IMR-90 (cell line): ENCODE measurements around the gene ZMIZ1. TPM values are rescaled to one million over a fixed set of nuclear protein-coding genes. Genes with fewer than 3 reads are reported as not detected.

Experiments
- ATAC-seq: fragments of 200-7000 bp; cut with Tn5 transposase; 2 replicates; pipeline ENCODE4 v1.9.1; 2020; ENCODE audit warnings: low read depth, mild to moderate bottlenecking, moderate library complexity
- BruUV-seq: library from RNA; stranded (reverse); fragments of 400-500 nt; replicated peaks from 2 replicates; lab custom pipeline; 2021; lab: Mats Ljungman, UMichigan
- CTCF ChIA-PET: fragments of 300-600 bp; formaldehyde crosslinking; extraction: SDS; loops from one replicate; lab custom pipeline; 2021; ENCODE audit warnings: antibody characterized with exemption; lab: Yijun Ruan, JAX
- POLR2A ChIA-PET: fragments of 300-600 bp; sonication (Branson Sonifier 250); formaldehyde crosslinking; loops from one replicate; lab custom pipeline; 2022; ENCODE audit warnings: antibody characterized with exemption; ENCODE audit not compliant: unreplicated experiment; lab: Charles Lee
- DNase-seq: peaks from one replicate; pipeline ENCODE4 v3.0.0; 2013
- H2AFZ ChIP-seq: replicated peaks from 2 replicates; pipeline ENCODE3; 2013; ENCODE audit warnings: low read length, mild to moderate bottlenecking; ENCODE audit not compliant: poor library complexity
- H2AK5ac ChIP-seq: 2 replicates; pipeline ENCODE4 v1.6.1; 2013; ENCODE audit warnings: low read depth, low read length, inconsistent platforms
- H2AK9ac ChIP-seq: replicated peaks from 2 replicates; pipeline ENCODE3; 2013; ENCODE audit warnings: mild to moderate bottlenecking, low read depth, low read length, moderate library complexity; ENCODE audit not compliant: poor library complexity
- H2BK120ac ChIP-seq: 2 replicates; pipeline ENCODE4 v1.6.1; 2013; ENCODE audit warnings: low read depth, low read length, inconsistent platforms
- H2BK15ac ChIP-seq: 3 replicates; pipeline ENCODE4 v1.6.1; 2013; ENCODE audit warnings: low read depth, low read length, inconsistent platforms
- H2BK20ac ChIP-seq: 2 replicates; pipeline ENCODE4 v1.6.1; 2013; ENCODE audit warnings: low read depth, mild to moderate bottlenecking, inconsistent platforms, low read length, moderate library complexity
- H2BK5ac ChIP-seq: 2 replicates; pipeline ENCODE4 v1.6.1; 2013; ENCODE audit warnings: mild to moderate bottlenecking, low read depth, low read length, inconsistent platforms; ENCODE audit not compliant: poor library complexity, severe bottlenecking
- H3K14ac ChIP-seq: replicated peaks from 2 replicates; pipeline ENCODE4 v1.6.1; 2013; ENCODE audit warnings: low read depth, low read length, inconsistent platforms
- H3K18ac ChIP-seq: 2 replicates; pipeline ENCODE4 v1.6.1; 2013; ENCODE audit warnings: low read depth, low read length, control low read depth
- H3K23ac ChIP-seq: 2 replicates; pipeline ENCODE4 v1.6.1; 2013; ENCODE audit warnings: low read depth, low read length, inconsistent platforms
- H3K27ac ChIP-seq: 2 replicates; pipeline ENCODE4 v1.5.1; 2013; ENCODE audit warnings: mild to moderate bottlenecking, control low read depth, low read length; ENCODE audit not compliant: insufficient read depth
- H3K27me3 ChIP-seq: 2 replicates; pipeline ENCODE4 v1.6.1; 2013; ENCODE audit warnings: low read length; ENCODE audit not compliant: control insufficient read depth, insufficient read depth
- H3K36me3 ChIP-seq: 2 replicates; pipeline ENCODE4 v1.6.1; 2013; ENCODE audit warnings: low read length, mixed read lengths; ENCODE audit not compliant: control insufficient read depth, insufficient read depth
- H3K4ac ChIP-seq: 2 replicates; pipeline ENCODE4 v1.6.1; 2013; ENCODE audit warnings: low read depth, low read length, inconsistent platforms
- H3K4me1 ChIP-seq: 2 replicates; pipeline ENCODE4 v1.6.1; 2013; ENCODE audit warnings: low read length, mixed read lengths; ENCODE audit not compliant: control insufficient read depth, insufficient read depth
- H3K4me2 ChIP-seq: 2 replicates; pipeline ENCODE4 v1.6.1; 2013; ENCODE audit warnings: low read depth, mild to moderate bottlenecking, control low read depth, low read length, moderate library complexity
- H3K4me3 ChIP-seq: 2 replicates; pipeline ENCODE4 v1.5.1; 2013; ENCODE audit warnings: low read depth, mild to moderate bottlenecking, control low read depth, low read length, moderate library complexity; ENCODE audit not compliant: insufficient read depth
- H3K56ac ChIP-seq: 2 replicates; pipeline ENCODE4 v1.6.1; 2013; ENCODE audit warnings: low read length, inconsistent platforms; ENCODE audit not compliant: insufficient read depth; ENCODE audit errors: extremely low read depth
- H3K79me1 ChIP-seq, 2 experiments: 2 replicates each; pipeline ENCODE4 v1.6.1; 2013; ENCODE audit warnings: low read length in 2 of 2, inconsistent platforms in 1 of 2, low read depth in 1 of 2
- H3K9ac ChIP-seq: 2 replicates; pipeline ENCODE4 v1.6.1; 2013; ENCODE audit warnings: low read depth, low read length, control low read depth
- H3K9me1 ChIP-seq: 2 replicates; pipeline ENCODE4 v1.6.1; 2013; ENCODE audit warnings: low read length, inconsistent platforms; ENCODE audit not compliant: insufficient read depth
- H3K9me3 ChIP-seq: 2 replicates; pipeline ENCODE4 v1.6.1; 2013; ENCODE audit warnings: low read length; ENCODE audit not compliant: control insufficient read depth, insufficient read depth
- H4K20me1 ChIP-seq: 2 replicates; pipeline ENCODE4 v1.6.1; 2013; ENCODE audit warnings: low read length, inconsistent platforms; ENCODE audit not compliant: insufficient read depth
- H4K5ac ChIP-seq: 2 replicates; pipeline ENCODE4 v1.6.1; 2013; ENCODE audit warnings: mild to moderate bottlenecking, low read depth, low read length, control low read depth
- H4K8ac ChIP-seq, 2 experiments: 2 replicates each; pipeline ENCODE4 v1.6.1; 2013; ENCODE audit warnings: low read depth in 2 of 2, low read length in 2 of 2, control low read depth in 1 of 2, inconsistent platforms in 1 of 2
- H4K91ac ChIP-seq: 2 replicates; pipeline ENCODE4 v1.6.1; 2013; ENCODE audit warnings: low read depth, low read length, inconsistent platforms; ENCODE audit not compliant: insufficient read depth
- BHLHE40 ChIP-seq: fragments of 150-350 bp; IDR thresholded peaks from 2 replicates; pipeline ENCODE4 v1.6.1; 2016; ENCODE audit warnings: mild to moderate bottlenecking, low read depth, low read length
- CEBPB ChIP-seq: IDR thresholded peaks from 2 replicates; pipeline ENCODE4 v1.6.1; 2012; ENCODE audit warnings: low read depth, low read length, improper control_type of control experiment
- CHD1 ChIP-seq: IDR thresholded peaks from 2 replicates; pipeline ENCODE4 v1.6.1; 2012; ENCODE audit warnings: low read depth, low read length, improper control_type of control experiment
- MAFK ChIP-seq: IDR thresholded peaks from 2 replicates; pipeline ENCODE4 v1.6.1; 2012; ENCODE audit warnings: low read depth, low read length, improper control_type of control experiment
- MAZ ChIP-seq: IDR thresholded peaks from 2 replicates; pipeline ENCODE4 v1.6.1; 2012; ENCODE audit warnings: low read depth, mild to moderate bottlenecking, low read length, improper control_type of control experiment, moderate library complexity, borderline replicate concordance
- MXI1 ChIP-seq: IDR thresholded peaks from 2 replicates; pipeline ENCODE4 v1.6.1; 2012; ENCODE audit warnings: low read depth, mild to moderate bottlenecking, low read length, moderate library complexity, borderline replicate concordance
- NFE2L2 ChIP-seq: fragments of 150-350 bp; IDR thresholded peaks from 2 replicates; pipeline ENCODE4 v1.6.1; 2016; ENCODE audit warnings: low read depth, mild to moderate bottlenecking, low read length
- RCOR1 ChIP-seq: IDR thresholded peaks from 2 replicates; pipeline ENCODE4 v1.6.1; 2012; ENCODE audit warnings: mild to moderate bottlenecking, low read length, improper control_type of control experiment; ENCODE audit not compliant: insufficient replicate concordance
- SMC3 ChIP-seq: fragments of 150-350 bp; IDR thresholded peaks from 2 replicates; pipeline ENCODE4 v1.6.1; 2016; ENCODE audit warnings: low read depth, mild to moderate bottlenecking, antibody characterized with exemption, low read length, moderate library complexity
- WGBS, 2 experiments: methylation state at CpG; one replicate each; pipeline versions ENCODE4 v1.1.5 to v1.1.7; 2013; ENCODE audit warnings: missing lambda C conversion rate in 2 of 2; ENCODE audit not compliant: insufficient read length in 1 of 2; ENCODE audit errors: extremely low coverage in 2 of 2; 5-methylcytosine and 5-hydroxymethylcytosine counted together
- dilution Hi-C: fragments of 300-500 bp; cut with HindIII; formaldehyde crosslinking; loops from one replicate; pipeline ENCODE4 v1.14.3; 2018; ENCODE audit warnings: low sequenced_read_pairs; ENCODE audit not compliant: unreplicated experiment
- in situ Hi-C: fragments of 300-500 bp; cut with MboI; formaldehyde crosslinking; loops from 3 replicates; pipeline ENCODE4 v1.14.3; 2019; ENCODE audit warnings: low sequenced_read_pairs, inconsistent platforms, mixed read lengths
- intact Hi-C: fragments of 100-400 bp; cut with micrococcal nuclease; formaldehyde crosslinking; loops from 2 replicates; pipeline ENCODE4 v1.10.0; 2022
- polyA plus RNA-seq, 3 experiments: library from polyadenylated mRNA; depleted of rRNA; stranded (reverse); fragments of >200 nt; gene quantifications; 2 replicates each; pipeline ENCODE4 v1.2.3, GENCODE V29; 2012; ENCODE audit warnings: low replicate concordance in 1 of 3
- total RNA-seq: library from RNA; depleted of rRNA; stranded (reverse); fragments of >200 nt; gene quantifications from 2 replicates; pipeline ENCODE4 v1.2.3, GENCODE V29; 2012

ZMIZ1 gene
- total and polyA plus RNA-seq, 2 of the 4 experiments (the other 2 are of a cell fraction): 6.6 to 48.7 TPM

DNA sequence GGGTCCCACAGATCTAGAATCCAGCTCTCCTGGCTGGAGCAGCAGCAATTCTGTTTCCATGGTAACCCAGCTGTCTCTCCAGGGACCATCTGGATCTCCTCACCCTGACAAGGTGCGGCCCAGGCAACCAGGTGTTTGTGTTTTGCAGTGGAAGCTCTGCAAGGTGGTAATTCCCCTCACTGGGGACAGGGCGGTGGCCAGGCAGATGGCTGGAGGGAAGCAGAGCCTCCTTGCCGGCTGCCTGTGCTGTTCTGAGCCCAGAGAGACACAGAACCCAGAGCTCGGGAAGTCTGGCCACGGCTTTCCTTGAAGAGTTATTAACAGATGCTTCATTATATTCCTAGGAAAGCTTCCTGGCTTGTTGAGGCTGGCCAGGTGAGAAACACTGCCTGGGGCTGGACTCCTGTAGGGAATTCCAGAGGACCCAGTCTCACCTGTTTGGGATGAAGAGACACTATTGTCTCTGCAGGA, 160.3 kb downstream of the ZMIZ1 start:
- Histone ChIP-seq H3K79me1 (peaks cover 61 to 96% of the 10 kb centered on the region in 2 experiments), H3K4me2 (no peak overlapping the region), H3K23ac (0 out of 2 replicates have a peak overlapping the region, but pooled peaks have one; percentile 42), H2AFZ (no peak overlapping the region), H4K8ac (no peak overlapping the region), H4K20me1 (peaks cover 60% of the 10 kb centered on the region), H3K9me1 (peaks cover 34% of the 10 kb centered on the region), H3K36me3 (peaks cover 68% of the 10 kb centered on the region), H2AK9ac (peak overlapping the region; percentile 32), H3K9me3 (no peaks in the 10 kb centered on the region), H3K4me3 (no peak overlapping the region), H2BK15ac (no peak overlapping the region), H2BK20ac (no peak overlapping the region), H2BK5ac (no peak overlapping the region), H3K18ac (no peak overlapping the region), H3K14ac (no peak overlapping the region), H3K27me3 (no peaks in the 10 kb centered on the region), H4K91ac (no peak overlapping the region), H3K4me1 (peaks cover 31% of the 10 kb centered on the region), H3K9ac (no peak overlapping the region), H3K27ac (no peak overlapping the region), H2BK120ac (no peak overlapping the region), H4K5ac (no peak overlapping the region), H3K56ac (no peak overlapping the region), H2AK5ac (no peak overlapping the region), H3K4ac (no peak overlapping the region)
- no TSS peak for BruUV-seq
- DNase-seq (no peak), ATAC-seq (no peak)
- dilution Hi-C loops: no loop called here
- TF ChIP-seq NFE2L2 (no peak), CEBPB (no peak), RCOR1 (no peak), MXI1 (no peak), BHLHE40 (no peak), MAZ (no peak), CHD1 (no peak), SMC3 (no peak), MAFK (no peak)
- intact Hi-C loops: no loop called here
- in situ Hi-C loops: no loop called here
- ChIA-PET CTCF (no interaction called here), POLR2A (no interaction called here)
- no CpG with 5 or more reads among the region's 5 CpGs for WGBS, 2 experiments
